GM12878 (cell line): ENCODE results near the gene CTAGE9. TPM values are rescaled to one million over a fixed set of nuclear protein-coding genes. Genes with fewer than 3 reads are reported as not detected.

Source experiments
- ATAC-seq: fragments of 200-7000 bp; cut with Tn5 transposase; 3 replicates; pipeline ENCODE4 v1.9.1; 2020; ENCODE audit warnings: mild to moderate bottlenecking, moderate library complexity
- BruUV-seq: library from RNA; stranded (reverse); fragments of 400-500 nt; replicated peaks from 2 replicates; lab custom pipeline; 2021; lab: Mats Ljungman, UMichigan
- CTCF ChIA-PET: fragments of 300-600 bp; sonication (Branson Sonifier 250); formaldehyde crosslinking; extraction: SDS; loops from one replicate; lab custom pipeline; 2021; ENCODE audit warnings: inconsistent platforms; lab: Yijun Ruan, JAX
- POLR2A ChIA-PET: fragments of 350-600 bp; formaldehyde crosslinking; extraction: SDS; loops from one replicate; lab custom pipeline; 2021; ENCODE audit warnings: inconsistent platforms; lab: Charles Lee
- RAD21 ChIA-PET: fragments of 300-600 bp; sonication (Branson Sonifier 250); formaldehyde crosslinking; loops from one replicate; lab custom pipeline; 2023; ENCODE audit warnings: antibody characterized with exemption; ENCODE audit not compliant: unreplicated experiment; lab: Charles Lee
- SMC1A ChIA-PET: fragments of 300-600 bp; sonication (Branson Sonifier 250); formaldehyde crosslinking; loops from one replicate; lab custom pipeline; 2023; ENCODE audit not compliant: unreplicated experiment, uncharacterized antibody; lab: Charles Lee
- DNase-seq: peaks from one replicate; pipeline ENCODE4 v3.0.0-alpha.2; 2011; ENCODE audit warnings: low read depth, low spot score
- FAIRE-seq: peaks from 3 replicates; lab custom pipeline; 2011; peaks lifted over from hg19 to GRCh38; lab: Jason Lieb, UNC
- H2AFZ ChIP-seq: 2 replicates; pipeline ENCODE4 v1.6.0; 2011; ENCODE audit warnings: low read depth, low read length, control low read depth; ENCODE audit not compliant: control insufficient read depth
- H3K27ac ChIP-seq: 2 replicates; pipeline ENCODE4 v1.5.1; 2011; ENCODE audit warnings: control low read depth; ENCODE audit not compliant: control insufficient read depth, insufficient read depth
- H3K27me3 ChIP-seq, 2 experiments: replicated peaks in 1 of 2; 2 replicates each; pipeline versions ENCODE4 v1.6.0 to v1.6.1; 2011; ENCODE audit warnings: low read length in 1 of 2; ENCODE audit not compliant: control insufficient read depth in 2 of 2, insufficient read depth in 2 of 2
- H3K36me3 ChIP-seq, 2 experiments: 2 replicates each; pipeline ENCODE4 v1.5.1; 2011; ENCODE audit warnings: low read length in 1 of 2; ENCODE audit not compliant: control insufficient read depth in 2 of 2, insufficient read depth in 2 of 2
- H3K4me1 ChIP-seq: 2 replicates; pipeline ENCODE4 v1.6.1; 2011; ENCODE audit warnings: mild to moderate bottlenecking, low read length, moderate library complexity, mixed read lengths; ENCODE audit not compliant: control insufficient read depth, insufficient read depth
- H3K4me2 ChIP-seq: 2 replicates; pipeline ENCODE4 v1.6.0; 2011; ENCODE audit warnings: control low read depth; ENCODE audit not compliant: control insufficient read depth, insufficient read depth
- H3K4me3 ChIP-seq: fragments of 200-600 bp; sonication (generic); 2 replicates; pipeline ENCODE4 v1.5.1; 2016
- H3K79me2 ChIP-seq: 2 replicates; pipeline ENCODE4 v1.6.0; 2011; ENCODE audit warnings: low read length; ENCODE audit not compliant: control insufficient read depth, insufficient read depth
- H3K9ac ChIP-seq: 2 replicates; pipeline ENCODE4 v1.8.0; 2011; ENCODE audit warnings: low read length, control low read depth, mixed read lengths; ENCODE audit not compliant: control insufficient read depth, insufficient read depth
- H3K9me3 ChIP-seq: replicated peaks from 3 replicates; pipeline ENCODE4 v1.5.1; 2011; ENCODE audit warnings: mild to moderate bottlenecking, low read length; ENCODE audit not compliant: control insufficient read depth, insufficient read depth
- H4K20me1 ChIP-seq: 2 replicates; pipeline ENCODE4 v1.6.0; 2011; ENCODE audit not compliant: control insufficient read depth, insufficient read depth
- NFYB ChIP-seq: IDR thresholded peaks from 2 replicates; pipeline ENCODE4 v1.6.1; 2011; ENCODE audit warnings: low read depth, mild to moderate bottlenecking, low read length, improper control_type of control experiment, moderate library complexity; ENCODE audit not compliant: insufficient read depth
- NKRF ChIP-seq: fragments of 450-650 bp; conservative IDR thresholded peaks from 2 replicates; pipeline ENCODE4 v1.6.1; 2017; ENCODE audit warnings: mild to moderate bottlenecking, moderate library complexity
- NR2C2 ChIP-seq: IDR thresholded peaks from 2 replicates; pipeline ENCODE4 v1.6.1; 2011; ENCODE audit warnings: borderline replicate concordance, low read depth; ENCODE audit not compliant: control insufficient read depth, insufficient read length
- RUNX3 ChIP-seq: IDR thresholded peaks from 2 replicates; pipeline ENCODE4 v1.6.1; 2012; ENCODE audit warnings: low read length, inconsistent platforms
- TBL1XR1 ChIP-seq: IDR thresholded peaks from 2 replicates; pipeline ENCODE4 v1.6.1; 2012; ENCODE audit warnings: low read depth, low read length, improper control_type of control experiment
- WGBS: methylation state at CpG from one replicate; pipeline ENCODE4 v1.1.6; 2016; ENCODE audit warnings: low lambda C conversion rate; ENCODE audit not compliant: insufficient replicate concordance, insufficient coverage; ENCODE audit errors: missing lambda C conversion rate; 5-methylcytosine and 5-hydroxymethylcytosine counted together
- in situ Hi-C: fragments of 300-500 bp; cut with MboI; formaldehyde crosslinking; loops from 9 replicates; pipeline ENCODE4 v1.14.3; 2018; ENCODE audit warnings: mixed read lengths
- intact Hi-C: fragments of 100-400 bp; cut with micrococcal nuclease; formaldehyde crosslinking; loops from one replicate; pipeline ENCODE4 v1.14.2; 2022; ENCODE audit not compliant: unreplicated experiment
- polyA plus RNA-seq, 11 experiments: library from polyadenylated mRNA; depleted of rRNA in 4 of 11; unstranded in 6 of 11; stranded (reverse) in 5 of 11; fragments of >200 nt; fragmentation: Nextera tagmentation in 4 of 11; fragmentation: Illumina TruSeq in 1 of 11; extraction: Ambion mirVana in 4 of 11; extraction: Trizol in 1 of 11; gene quantifications; 1 replicate in 1 of 11; 2 replicates in 10 of 11; pipeline versions ENCODE4 v1.2.1 to v1.2.3, GENCODE V29; 2011 to 2016; ENCODE audit warnings: inconsistent platforms in 2 of 11, missing spikeins in 2 of 11, low read depth in 1 of 11
- total RNA-seq, 4 experiments: library from RNA; depleted of rRNA in 3 of 4; stranded (reverse); fragments of >200 nt in 3 of 4; fragmentation: Illumina TruSeq in 1 of 4; extraction: Trizol in 1 of 4; gene quantifications; 2 replicates each; pipeline versions ENCODE4 v1.2.1 to v1.2.3, GENCODE V29; 2013 to 2021

The CTAGE9 gene
- total and polyA plus RNA-seq, 10 of the 15 experiments (the other 5 are each of a cell fraction or from before 2014, with no cell fraction given) = 0.06 TPM; not detected in 9

DNA sequence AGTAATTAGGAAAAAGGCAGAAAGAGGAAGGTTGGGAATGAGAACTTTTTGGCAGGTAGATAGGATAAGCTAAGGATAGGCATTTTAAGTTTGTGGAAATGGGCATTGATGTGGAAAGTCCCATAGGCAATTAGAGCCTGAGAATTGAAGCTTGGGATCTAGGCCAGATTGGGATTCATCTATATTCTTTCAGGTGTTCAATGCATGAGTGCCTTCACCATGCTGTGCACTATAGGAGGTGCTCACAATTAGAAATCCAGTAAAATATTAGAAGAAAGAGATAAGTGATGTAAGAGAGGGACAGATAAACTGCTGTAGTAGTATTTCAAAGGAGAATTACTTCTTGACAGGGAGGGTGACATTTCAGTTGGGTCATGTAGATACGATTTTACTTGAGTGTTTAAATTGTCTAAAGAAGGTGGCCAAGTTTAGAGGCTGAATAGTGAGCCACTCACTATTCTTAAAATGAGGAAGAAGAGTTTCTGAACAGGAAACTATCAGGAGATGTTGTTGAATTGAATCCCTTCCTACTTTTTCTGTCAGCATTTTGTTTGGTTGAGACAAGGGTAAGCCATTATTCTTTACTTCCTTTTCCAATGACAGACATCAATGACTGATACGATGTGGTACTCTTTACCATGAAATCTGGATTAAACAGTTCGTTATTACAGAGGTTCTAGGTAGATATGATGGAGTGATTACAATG lies 31.0 kb upstream of the CTAGE9 start:
- H3K36me3 ChIP-seq = no peaks in the 10 kb centered on the region
- POLR2A ChIA-PET = no interaction called here
- H3K9me3 ChIP-seq = no peaks in the 10 kb centered on the region
- H3K79me2 ChIP-seq = no peaks in the 10 kb centered on the region
- H3K4me3 ChIP-seq = no peak overlapping the region
- RAD21 ChIA-PET = no interaction called here
- SMC1A ChIA-PET = no interaction called here
- no peaks in the 10 kb centered on the region for H3K27me3 ChIP-seq
- in situ Hi-C loops = no loop called here
- H2AFZ ChIP-seq = no peak overlapping the region
- TF ChIP-seq TBL1XR1 = no peak
- no peak for TF ChIP-seq NFYB
- TF ChIP-seq NKRF = no peak
- TF ChIP-seq NR2C2 = no peak
- no peak for TF ChIP-seq RUNX3
- ATAC-seq (no peak), DNase-seq (no peak), FAIRE-seq (no peak)
- no peak overlapping the region for H3K27ac ChIP-seq
- intact Hi-C loops = no loop called here
- 1% methylated on average over 3 of the region's 3 CpGs for WGBS
- H3K4me1 ChIP-seq = no peaks in the 10 kb centered on the region
- H3K9ac ChIP-seq = no peak overlapping the region
- BruUV-seq = no TSS peak
- no peaks in the 10 kb centered on the region for H4K20me1 ChIP-seq
- H3K4me2 ChIP-seq = no peak overlapping the region
- CTCF ChIA-PET = interaction anchor here (1.0 kb wide), 1 partner anchor 12 kb away, joined by 3 read pairs; no protein-coding TSS in a partner anchor
